Liver (tissue), 9 donors: ENCODE results near the gene MAG. TPM values are rescaled to one million over a fixed set of nuclear protein-coding genes. Genes with fewer than 3 reads are reported as not detected.

Experiments
- DNase-seq: peaks from one replicate; pipeline ENCODE4 v3.0.0-alpha.2; 2017; ENCODE audit warnings: low spot score
- H3K27ac ChIP-seq, 2 donors: one replicate each; pipeline ENCODE4 v1.7.0; 2013; ENCODE audit warnings: inconsistent platforms in 2 of 2, low read length in 2 of 2, control low read depth in 1 of 2, low read depth in 1 of 2, mild to moderate bottlenecking in 1 of 2
- H3K27me3 ChIP-seq, 4 donors: one replicate each; pipeline versions ENCODE4 v1.6.1 to v1.7.0; 2013; ENCODE audit warnings: low read length in 3 of 4, inconsistent platforms in 1 of 4, mild to moderate bottlenecking in 1 of 4, moderate library complexity in 1 of 4; ENCODE audit not compliant: control insufficient read depth in 4 of 4, insufficient read depth in 4 of 4
- H3K36me3 ChIP-seq, 4 donors: one replicate each; pipeline versions ENCODE4 v1.6.1 to v1.7.0; 2013; ENCODE audit warnings: low read length in 3 of 4, mild to moderate bottlenecking in 3 of 4, low read depth in 1 of 4, moderate library complexity in 1 of 4; ENCODE audit not compliant: control insufficient read depth in 4 of 4, insufficient read depth in 3 of 4
- H3K4me1 ChIP-seq, 4 donors: one replicate each; pipeline versions ENCODE4 v1.6.1 to v1.7.0; 2013; ENCODE audit warnings: low read length in 3 of 4, mild to moderate bottlenecking in 3 of 4, moderate library complexity in 1 of 4; ENCODE audit not compliant: control insufficient read depth in 4 of 4, insufficient read depth in 4 of 4
- H3K4me3 ChIP-seq, 3 donors: one replicate each; pipeline versions ENCODE4 v1.6.1 to v1.7.0; 2013; ENCODE audit warnings: low read length in 3 of 3, control low read depth in 1 of 3, low read depth in 1 of 3, mild to moderate bottlenecking in 1 of 3
- H3K9ac ChIP-seq, 2 donors: one replicate each; pipeline ENCODE4 v1.7.0; 2013; ENCODE audit warnings: low read length in 2 of 2, mild to moderate bottlenecking in 2 of 2, moderate library complexity in 2 of 2, control low read depth in 1 of 2, low read depth in 1 of 2
- H3K9me3 ChIP-seq, 4 donors: one replicate each; pipeline versions ENCODE4 v1.6.1 to v1.7.0; 2013; ENCODE audit warnings: low read length in 3 of 4; ENCODE audit not compliant: control insufficient read depth in 4 of 4
- ATF3 ChIP-seq: IDR thresholded peaks from 2 replicates; pipeline ENCODE4 v1.6.1; 2016; ENCODE audit warnings: antibody characterized with exemption
- EGR1 ChIP-seq, 2 donors: IDR thresholded peaks; 2 replicates each; pipeline ENCODE4 v1.6.1; 2016 to 2018; ENCODE audit warnings: antibody characterized with exemption in 2 of 2, low read depth in 2 of 2
- FOXA1 ChIP-seq: IDR thresholded peaks from 2 replicates; pipeline ENCODE4 v1.6.1; 2016; ENCODE audit warnings: antibody characterized with exemption
- FOXA2 ChIP-seq: IDR thresholded peaks from 2 replicates; pipeline ENCODE4 v1.6.1; 2016; ENCODE audit warnings: antibody characterized with exemption
- GABPA ChIP-seq, 2 donors: IDR thresholded peaks in 1 of 2; conservative IDR thresholded peaks in 1 of 2; 2 replicates each; pipeline ENCODE4 v1.6.1; 2016; ENCODE audit warnings: antibody characterized with exemption in 2 of 2, mild to moderate bottlenecking in 1 of 2, moderate library complexity in 1 of 2
- HNF4A ChIP-seq, 2 donors: conservative IDR thresholded peaks; 2 replicates each; pipeline ENCODE4 v1.6.1; 2016; ENCODE audit warnings: antibody characterized with exemption in 2 of 2, mild to moderate bottlenecking in 2 of 2
- HNF4G ChIP-seq: IDR thresholded peaks from 2 replicates; pipeline ENCODE4 v1.6.1; 2016; ENCODE audit warnings: antibody characterized with exemption
- JUND ChIP-seq, 2 donors: IDR thresholded peaks; 2 replicates each; pipeline ENCODE4 v1.6.1; 2016; ENCODE audit warnings: antibody characterized with exemption in 2 of 2
- MAX ChIP-seq: IDR thresholded peaks from 2 replicates; pipeline ENCODE4 v1.6.1; 2016; ENCODE audit warnings: antibody characterized with exemption
- NR2F2 ChIP-seq: IDR thresholded peaks from 2 replicates; pipeline ENCODE4 v1.6.1; 2016; ENCODE audit warnings: antibody characterized with exemption
- RAD21 ChIP-seq, 2 donors: IDR thresholded peaks; 2 replicates each; pipeline ENCODE4 v1.6.1; 2016; ENCODE audit warnings: antibody characterized with exemption in 2 of 2, mild to moderate bottlenecking in 2 of 2
- REST ChIP-seq: IDR thresholded peaks from 2 replicates; pipeline ENCODE4 v1.6.1; 2016; ENCODE audit warnings: antibody characterized with exemption, mild to moderate bottlenecking
- RXRA ChIP-seq, 2 donors: IDR thresholded peaks; 2 replicates each; pipeline ENCODE4 v1.6.1; 2017 to 2018; ENCODE audit warnings: antibody characterized with exemption in 2 of 2, mild to moderate bottlenecking in 1 of 2
- SP1 ChIP-seq: IDR thresholded peaks from 2 replicates; pipeline ENCODE4 v1.6.1; 2018; ENCODE audit warnings: antibody characterized with exemption, mild to moderate bottlenecking
- TAF1 ChIP-seq: conservative IDR thresholded peaks from 2 replicates; pipeline ENCODE4 v1.6.1; 2016; ENCODE audit warnings: antibody characterized with exemption, mild to moderate bottlenecking
- YY1 ChIP-seq: IDR thresholded peaks from 2 replicates; pipeline ENCODE4 v1.6.1; 2016; ENCODE audit warnings: antibody characterized with exemption, mild to moderate bottlenecking
- ZBTB33 ChIP-seq: IDR thresholded peaks from 2 replicates; pipeline ENCODE4 v1.6.1; 2016; ENCODE audit warnings: antibody characterized with exemption
- WGBS: extraction: QIAGEN DNeasy Blood & Tissue Kit; methylation state at CpG from one replicate; pipeline ENCODE4 v1.1.7; 2013; 5-methylcytosine and 5-hydroxymethylcytosine counted together
- polyA plus RNA-seq, 2 donors: library from polyadenylated mRNA; stranded (reverse) in 1 of 2; unstranded in 1 of 2; fragments of 200-250 nt in 1 of 2; fragments of >200 nt in 1 of 2; fragmentation: Nextera tagmentation in 1 of 2; extraction: Ambion mirVana in 1 of 2; gene quantifications; one replicate each; pipeline versions ENCODE4 v1.2.1 to v1.2.3, GENCODE V29; 2013 to 2015
- total RNA-seq, 2 donors: library from RNA; depleted of rRNA; stranded (reverse); fragments of >200 nt; gene quantifications; one replicate each; pipeline ENCODE4 v1.2.3, GENCODE V29; 2014
- donor health status: healthy.
- donor health status: healthy.
- donor health status: healthy.
- donor health status: healthy.
- donor health status: healthy.

The MAG gene
- total and polyA plus RNA-seq, 4 donors: 0.29 to 3.9 (median 0.33) TPM; not detected in 1

- TF ChIP-seq RXRA (IDR thresholded peaks at IDR 0.05) (no peak), JUND (IDR thresholded peaks at IDR 0.05) (no peak), SP1 (no peak), MAX (no peak), NR2F2 (no peak), TAF1 (no peak), FOXA2 (no peak), FOXA1 (no peak)
- Histone ChIP-seq H3K4me1 (peaks cover 7 to 82% (median 57%) of the 10 kb centered on the region in 4 donors), H3K4me3 (no peak overlapping the region), H3K36me3 (peaks cover 3 to 9% (median 4%) of the 10 kb centered on the region in 4 donors), H3K27ac (no peak overlapping the region), H3K9me3 (no peaks in the 10 kb centered on the region), H3K9ac (no peak overlapping the region), H3K27me3 (no peaks in the 10 kb centered on the region)
- no peak for DNase-seq
- 90% methylated on average over 9 of the region's 9 CpGs for WGBS
Measured at GRCh38 chr19:35257113-35257461, 34.9 kb upstream of the MAG start.

GRCh38 chr19:35260694-35261304 is 31.2 kb upstream of the MAG start:
- no peaks in the 10 kb centered on the region for H3K9me3 ChIP-seq
- no peak for DNase-seq
- WGBS: 84% methylated on average over 10 of the region's 10 CpGs
- H3K27me3 ChIP-seq: no peaks in the 10 kb centered on the region
- H3K9ac ChIP-seq: no peak overlapping the region
- TF ChIP-seq FOXA1 (no peak), GABPA (IDR thresholded peaks at IDR 0.05 in 1 of 2, conservative IDR thresholded peaks at IDR 0.05 in 1 of 2) (no peak), NR2F2 (no peak), HNF4G (no peak), RAD21 (IDR thresholded peaks at IDR 0.05) (no peak), MAX (no peak), FOXA2 (no peak), SP1 (no peak), EGR1 (IDR thresholded peaks at IDR 0.05; ENCODE audit: low read depth in 2 of 2) (no peak), ZBTB33 (no peak), HNF4A (conservative IDR thresholded peaks at IDR 0.05) (no peak), JUND (IDR thresholded peaks at IDR 0.05) (no peak), RXRA (IDR thresholded peaks at IDR 0.05) (no peak), YY1 (no peak), ATF3 (no peak), REST (no peak), TAF1 (no peak)
- H3K4me3 ChIP-seq: no peak overlapping the region
- peaks cover 0 to 10% (median 4%) of the 10 kb centered on the region in 4 donors for H3K36me3 ChIP-seq
- H3K27ac ChIP-seq: no peak overlapping the region
- H3K4me1 ChIP-seq: peaks cover 7 to 73% (median 53%) of the 10 kb centered on the region in 4 donors
